Measurements from ENCODE around the gene PTPA.

PTPA gene

DNA sequence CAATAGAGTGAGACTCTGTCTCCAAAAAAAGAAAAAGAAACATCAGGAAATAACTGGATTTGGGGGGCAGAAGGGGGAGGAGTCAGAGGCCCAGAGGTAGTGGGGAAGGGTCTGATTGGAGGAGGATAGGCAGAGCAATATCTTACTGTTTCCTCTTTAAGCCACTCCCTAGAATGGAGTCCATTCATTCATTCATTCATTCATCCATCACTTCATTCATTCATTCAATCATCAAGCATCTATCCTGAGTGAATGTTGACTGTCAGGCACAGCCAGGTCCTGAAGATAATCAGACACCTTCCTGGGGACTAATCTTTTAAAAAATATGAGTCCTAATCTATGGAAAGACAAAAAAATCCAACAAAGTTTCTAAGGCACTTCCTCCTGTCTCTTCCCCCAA, 54.0 kb downstream of the PTPA start:
- H3K36me3 ChIP-seq (ENCODE audit: control insufficient read depth in 1 of 2, insufficient read depth in 2 of 2, low read length in 2 of 2): no peaks in the 10 kb centered on the region
- H3K27ac ChIP-seq (ENCODE audit: low read depth, low read length): no peak overlapping the region
- peaks cover 15 to 26% of the 10 kb centered on the region in 2 donors for H3K4me1 ChIP-seq (ENCODE audit: control insufficient read depth in 1 of 2, insufficient read depth in 2 of 2, low read length in 2 of 2)
- H3K9ac ChIP-seq (ENCODE audit: low read depth in 1 of 2, low read length in 2 of 2): no peak overlapping the region
- H3K4me3 ChIP-seq (ENCODE audit: low read depth in 1 of 2, low read length in 2 of 2): no peak overlapping the region
- no peaks in the 10 kb centered on the region for H3K9me3 ChIP-seq (ENCODE audit: control insufficient read depth in 1 of 2, low read length in 2 of 2)
- no peaks in the 10 kb centered on the region for H3K27me3 ChIP-seq (ENCODE audit: control insufficient read depth in 1 of 2, insufficient read depth in 2 of 2, low read length in 2 of 2)

DNA sequence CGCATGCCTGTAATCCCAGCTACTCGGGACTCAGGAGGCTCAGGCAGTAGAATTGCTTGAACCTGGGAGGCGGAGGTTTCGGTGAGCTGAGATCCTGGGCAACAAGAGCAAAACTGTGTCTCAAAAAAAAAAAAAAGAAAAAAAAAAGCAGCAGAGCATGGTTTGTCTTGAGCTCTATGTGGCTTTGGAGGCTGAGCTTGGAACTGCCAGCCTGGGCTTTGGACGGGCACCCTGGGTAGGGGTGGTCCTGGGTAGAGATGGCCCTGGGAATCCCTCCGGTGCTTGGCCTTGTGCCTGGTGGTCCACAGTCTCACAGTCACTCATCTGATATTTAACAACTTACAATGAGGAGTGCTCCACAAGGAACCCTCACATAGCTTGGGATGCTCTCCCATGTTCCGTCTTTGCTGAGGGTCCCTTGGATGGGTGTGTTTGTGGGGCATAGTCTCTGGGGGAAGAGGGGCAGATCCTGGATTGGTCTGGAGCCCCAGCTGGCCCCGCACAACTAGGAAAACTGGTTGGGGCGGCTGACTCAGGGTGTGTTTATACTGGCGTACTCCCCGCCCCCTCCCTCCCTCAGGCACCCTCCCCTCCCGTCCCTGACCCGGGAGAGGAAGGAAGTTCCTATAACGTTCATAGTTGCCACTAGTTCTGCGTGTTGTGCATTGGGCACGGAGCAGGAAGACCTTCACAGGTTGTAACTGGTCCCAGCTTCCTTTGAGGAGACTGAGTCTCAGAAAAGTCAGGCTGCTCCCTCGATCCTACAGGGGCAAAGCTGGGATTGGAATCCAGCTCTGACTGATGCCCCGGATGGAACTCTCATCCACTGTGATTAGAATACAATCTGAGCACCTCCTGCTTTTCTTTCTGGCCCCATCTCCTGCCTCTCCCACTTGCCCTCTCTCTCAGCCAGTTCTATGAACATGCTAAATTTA, 55.7 kb downstream of the PTPA start:
- H3K9ac ChIP-seq (ENCODE audit: low read depth in 1 of 2, low read length in 2 of 2): peak overlapping the region; percentile 18 to 74
- peaks cover 15 to 26% of the 10 kb centered on the region in 2 donors for H3K4me1 ChIP-seq (ENCODE audit: control insufficient read depth in 1 of 2, insufficient read depth in 2 of 2, low read length in 2 of 2)
- no peaks in the 10 kb centered on the region for H3K9me3 ChIP-seq (ENCODE audit: control insufficient read depth in 1 of 2, low read length in 2 of 2)
- no peaks in the 10 kb centered on the region for H3K27me3 ChIP-seq (ENCODE audit: control insufficient read depth in 1 of 2, insufficient read depth in 2 of 2, low read length in 2 of 2)
- H3K4me3 ChIP-seq (ENCODE audit: low read depth in 1 of 2, low read length in 2 of 2): peak overlapping the region; percentile 51 to 52
- peak overlapping the region; percentile 73 for H3K27ac ChIP-seq (ENCODE audit: low read depth, low read length)
- no peaks in the 10 kb centered on the region for H3K36me3 ChIP-seq (ENCODE audit: control insufficient read depth in 1 of 2, insufficient read depth in 2 of 2, low read length in 2 of 2)

DNA sequence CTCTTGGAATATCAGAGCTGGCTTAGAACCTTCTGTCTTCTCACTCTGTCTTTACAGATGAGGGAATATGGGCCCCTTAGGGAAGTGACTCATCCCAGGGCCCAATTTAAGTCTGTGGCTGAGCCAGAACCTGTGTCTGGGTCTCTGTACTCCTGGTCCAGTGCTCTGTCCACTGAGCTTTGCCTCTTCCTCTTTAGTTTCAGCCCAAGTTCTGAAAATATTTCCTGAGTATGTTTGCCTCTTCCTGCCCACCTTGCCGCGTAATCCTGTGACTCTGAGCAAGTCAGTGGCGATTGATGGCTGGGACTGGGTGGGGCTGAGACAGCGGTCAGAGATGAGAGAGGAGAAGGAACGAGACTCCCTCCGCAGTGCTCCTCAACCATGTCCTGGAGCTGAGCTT, 59.0 kb downstream of the PTPA start:
- Histone ChIP-seq H3K4me1 (ENCODE audit: control insufficient read depth in 1 of 2, insufficient read depth in 2 of 2, low read length in 2 of 2) (peaks cover 20 to 22% of the 10 kb centered on the region in 2 donors), H3K27ac (ENCODE audit: low read depth, low read length) (no peak overlapping the region)

DNA sequence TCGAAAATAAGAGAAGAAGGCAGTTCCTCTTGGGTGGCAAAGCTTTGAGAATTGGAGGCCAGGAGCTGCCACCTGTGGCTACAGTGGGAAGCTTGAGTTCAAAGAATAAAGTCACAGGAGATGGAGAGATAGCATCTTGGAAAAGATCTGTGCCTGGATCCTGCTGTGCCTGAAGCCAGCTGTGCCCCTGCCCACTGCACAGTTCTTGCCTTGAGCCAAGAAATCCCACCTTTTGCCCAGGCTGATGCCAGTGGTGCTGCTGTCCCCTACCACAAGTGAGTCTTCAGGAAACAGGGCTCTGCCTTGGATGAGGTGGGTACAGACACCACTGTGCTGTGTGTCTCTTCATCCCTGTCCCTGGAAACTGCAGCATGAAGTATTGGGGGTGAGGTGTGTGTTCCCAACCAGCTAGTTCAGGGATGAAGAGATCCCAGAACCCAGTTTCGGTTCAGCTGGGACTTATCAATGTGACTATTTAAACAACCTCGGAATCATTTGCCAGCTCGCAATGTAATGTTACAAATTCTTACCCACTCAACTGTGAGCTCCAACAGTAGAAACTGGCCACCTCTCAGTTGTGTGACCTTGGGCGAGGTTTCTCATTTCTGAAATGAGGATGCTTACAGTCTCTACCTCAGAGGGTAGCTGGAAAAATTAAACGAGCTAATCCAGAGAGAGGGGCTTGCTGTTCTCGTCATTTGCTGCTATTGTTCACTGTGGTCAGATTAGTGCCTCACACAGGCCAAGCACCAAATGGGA, 61.0 kb downstream of the PTPA start:
- H3K36me3 ChIP-seq (ENCODE audit: control insufficient read depth in 1 of 2, insufficient read depth in 2 of 2, low read length in 2 of 2): no peaks in the 10 kb centered on the region
- no peak overlapping the region for H3K9ac ChIP-seq (ENCODE audit: low read depth in 1 of 2, low read length in 2 of 2)
- H3K9me3 ChIP-seq (ENCODE audit: control insufficient read depth in 1 of 2, low read length in 2 of 2): no peaks in the 10 kb centered on the region
- H3K27me3 ChIP-seq (ENCODE audit: control insufficient read depth in 1 of 2, insufficient read depth in 2 of 2, low read length in 2 of 2): peaks cover 9 to 15% of the 10 kb centered on the region in 2 donors
- H3K27ac ChIP-seq (ENCODE audit: low read depth, low read length): no peak overlapping the region
- no peak overlapping the region for H3K4me3 ChIP-seq (ENCODE audit: low read depth in 1 of 2, low read length in 2 of 2)
- peaks cover 15 to 18% of the 10 kb centered on the region in 2 donors for H3K4me1 ChIP-seq (ENCODE audit: control insufficient read depth in 1 of 2, insufficient read depth in 2 of 2, low read length in 2 of 2)

More for the DNA sequence above, 59.0 kb downstream of the PTPA start:
- no peak overlapping the region for H3K4me3 ChIP-seq (ENCODE audit: low read depth in 1 of 2, low read length in 2 of 2)
- no peak overlapping the region for H3K9ac ChIP-seq (ENCODE audit: low read depth in 1 of 2, low read length in 2 of 2)
- H3K36me3 ChIP-seq (ENCODE audit: control insufficient read depth in 1 of 2, insufficient read depth in 2 of 2, low read length in 2 of 2): no peaks in the 10 kb centered on the region
- no peaks in the 10 kb centered on the region for H3K9me3 ChIP-seq (ENCODE audit: control insufficient read depth in 1 of 2, low read length in 2 of 2)
- H3K27me3 ChIP-seq (ENCODE audit: control insufficient read depth in 1 of 2, insufficient read depth in 2 of 2, low read length in 2 of 2): peaks cover 9 to 15% of the 10 kb centered on the region in 2 donors

DNA sequence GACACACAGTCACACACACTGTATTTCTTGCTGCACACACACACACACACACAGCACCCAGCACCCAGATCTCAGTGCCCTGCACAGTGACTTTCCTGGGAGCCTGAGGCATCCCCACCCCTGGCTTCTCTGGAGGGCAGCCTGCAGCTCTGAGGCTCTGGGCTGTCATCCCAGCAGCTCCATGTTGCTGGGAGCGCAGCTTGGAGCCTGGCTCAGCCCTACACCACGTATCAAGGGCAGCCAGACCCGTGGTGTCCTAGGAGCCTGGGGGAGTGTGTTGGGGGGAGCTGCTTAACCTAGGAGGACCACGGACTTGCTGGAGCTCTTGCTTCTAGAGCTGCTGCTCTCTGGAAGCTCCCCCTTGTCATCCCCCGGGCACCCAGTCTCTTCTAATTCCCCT, 61.6 kb downstream of the PTPA start:
- H3K27me3 ChIP-seq (ENCODE audit: control insufficient read depth in 1 of 2, insufficient read depth in 2 of 2, low read length in 2 of 2): peaks cover 9 to 15% of the 10 kb centered on the region in 2 donors
- H3K36me3 ChIP-seq (ENCODE audit: control insufficient read depth in 1 of 2, insufficient read depth in 2 of 2, low read length in 2 of 2): no peaks in the 10 kb centered on the region
- H3K4me3 ChIP-seq (ENCODE audit: low read depth in 1 of 2, low read length in 2 of 2): no peak overlapping the region
- H3K27ac ChIP-seq (ENCODE audit: low read depth, low read length): no peak overlapping the region
- no peaks in the 10 kb centered on the region for H3K9me3 ChIP-seq (ENCODE audit: control insufficient read depth in 1 of 2, low read length in 2 of 2)
- H3K9ac ChIP-seq (ENCODE audit: low read depth in 1 of 2, low read length in 2 of 2): no peak overlapping the region
- H3K4me1 ChIP-seq (ENCODE audit: control insufficient read depth in 1 of 2, insufficient read depth in 2 of 2, low read length in 2 of 2): peaks cover 11 to 14% of the 10 kb centered on the region in 2 donors

DNA sequence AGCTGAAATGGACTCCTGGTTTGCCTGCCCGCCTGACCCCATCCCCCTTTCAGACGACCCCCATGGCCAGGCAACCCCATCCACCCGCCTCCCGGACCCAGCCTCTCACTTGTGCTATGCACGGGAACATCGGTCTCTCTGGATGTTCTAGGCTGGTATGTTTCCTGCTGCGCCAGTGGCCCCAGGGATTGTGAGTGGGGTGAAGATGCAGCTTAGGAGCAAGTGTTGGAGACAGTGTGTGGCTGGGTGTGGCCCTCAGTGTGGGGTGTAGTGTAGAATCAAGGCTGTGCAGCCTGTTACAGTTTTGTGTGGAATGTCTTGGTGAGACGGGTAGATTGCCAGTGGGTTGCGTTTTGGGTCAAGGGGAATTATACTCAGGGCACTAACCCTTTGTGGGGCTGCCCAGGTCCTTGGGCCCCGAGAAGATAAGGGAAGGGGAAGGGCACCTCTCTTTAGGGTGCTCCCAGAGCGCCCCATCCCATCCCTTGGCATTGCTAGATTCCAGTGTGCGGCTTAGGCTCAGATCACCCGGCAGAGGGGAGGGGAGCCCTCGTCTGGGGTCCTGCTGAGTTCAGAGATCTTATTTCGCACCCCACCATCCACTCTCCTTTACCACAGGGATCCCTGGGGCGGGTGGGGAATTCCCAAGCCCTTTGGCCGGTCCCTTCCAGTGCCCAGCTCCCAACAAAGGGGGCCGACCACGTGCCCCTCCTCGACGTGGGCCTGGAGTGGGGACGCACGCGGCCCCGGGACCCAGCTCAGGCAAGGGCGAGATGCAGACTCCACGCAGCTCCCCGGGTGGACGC, 62.3 kb downstream of the PTPA start:
- peaks cover 7 to 14% of the 10 kb centered on the region in 2 donors for H3K4me1 ChIP-seq (ENCODE audit: control insufficient read depth in 1 of 2, insufficient read depth in 2 of 2, low read length in 2 of 2)

DNA sequence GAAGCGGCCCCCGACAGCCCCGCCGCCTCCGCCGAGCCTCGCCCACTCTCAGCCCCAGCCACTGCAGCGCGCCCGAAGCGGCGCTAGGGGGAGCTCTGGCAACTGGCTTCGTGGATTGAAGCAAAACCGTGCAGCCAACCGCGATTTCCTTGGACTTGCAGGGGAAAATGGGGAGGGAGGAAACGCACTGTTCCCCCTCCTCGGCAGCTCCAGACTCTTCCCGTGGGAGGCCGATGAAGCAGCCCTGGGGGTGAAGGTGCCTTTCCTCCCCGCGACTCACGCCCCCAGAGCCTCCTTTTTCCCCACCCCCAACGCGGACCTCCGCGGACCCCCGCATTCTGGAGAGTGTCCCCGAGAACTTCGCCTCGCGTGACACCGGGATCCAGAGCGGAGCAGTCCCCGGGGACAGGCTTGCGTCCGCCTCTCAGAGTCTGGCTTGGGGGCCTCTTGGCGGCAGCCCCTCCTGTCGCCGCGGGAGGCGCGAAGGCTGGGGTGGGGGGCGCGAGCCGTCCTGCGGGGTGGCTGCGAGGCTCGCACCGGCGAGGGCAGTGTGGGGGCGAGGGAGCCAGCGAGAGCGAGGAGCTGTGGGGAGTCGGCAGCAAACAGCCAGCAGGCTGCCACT, 63.0 kb downstream of the PTPA start:
- Histone ChIP-seq H3K4me3 (ENCODE audit: low read depth in 1 of 2, low read length in 2 of 2) (peak overlapping the region; percentile 75 to 81), H3K27ac (ENCODE audit: low read depth, low read length) (peak overlapping the region; percentile 92), H3K27me3 (ENCODE audit: control insufficient read depth in 1 of 2, insufficient read depth in 2 of 2, low read length in 2 of 2) (peaks cover 9 to 15% of the 10 kb centered on the region in 2 donors), H3K4me1 (ENCODE audit: control insufficient read depth in 1 of 2, insufficient read depth in 2 of 2, low read length in 2 of 2) (peaks cover 14 to 21% of the 10 kb centered on the region in 2 donors), H3K9me3 (ENCODE audit: control insufficient read depth in 1 of 2, low read length in 2 of 2) (no peaks in the 10 kb centered on the region), H3K36me3 (ENCODE audit: control insufficient read depth in 1 of 2, insufficient read depth in 2 of 2, low read length in 2 of 2) (no peaks in the 10 kb centered on the region), H3K9ac (ENCODE audit: low read depth in 1 of 2, low read length in 2 of 2) (peak overlapping the region; percentile 86 to 87)

More for the DNA sequence above, 62.3 kb downstream of the PTPA start:
- Histone ChIP-seq H3K36me3 (ENCODE audit: control insufficient read depth in 1 of 2, insufficient read depth in 2 of 2, low read length in 2 of 2) (no peaks in the 10 kb centered on the region), H3K4me3 (ENCODE audit: low read depth in 1 of 2, low read length in 2 of 2) (peak overlapping the region; percentile 75 to 81), H3K27me3 (ENCODE audit: control insufficient read depth in 1 of 2, insufficient read depth in 2 of 2, low read length in 2 of 2) (peaks cover 9 to 15% of the 10 kb centered on the region in 2 donors), H3K9me3 (ENCODE audit: control insufficient read depth in 1 of 2, low read length in 2 of 2) (no peaks in the 10 kb centered on the region), H3K27ac (ENCODE audit: low read depth, low read length) (peak overlapping the region; percentile 92), H3K9ac (ENCODE audit: low read depth in 1 of 2, low read length in 2 of 2) (peak overlapping the region; percentile 86 to 87)

DNA sequence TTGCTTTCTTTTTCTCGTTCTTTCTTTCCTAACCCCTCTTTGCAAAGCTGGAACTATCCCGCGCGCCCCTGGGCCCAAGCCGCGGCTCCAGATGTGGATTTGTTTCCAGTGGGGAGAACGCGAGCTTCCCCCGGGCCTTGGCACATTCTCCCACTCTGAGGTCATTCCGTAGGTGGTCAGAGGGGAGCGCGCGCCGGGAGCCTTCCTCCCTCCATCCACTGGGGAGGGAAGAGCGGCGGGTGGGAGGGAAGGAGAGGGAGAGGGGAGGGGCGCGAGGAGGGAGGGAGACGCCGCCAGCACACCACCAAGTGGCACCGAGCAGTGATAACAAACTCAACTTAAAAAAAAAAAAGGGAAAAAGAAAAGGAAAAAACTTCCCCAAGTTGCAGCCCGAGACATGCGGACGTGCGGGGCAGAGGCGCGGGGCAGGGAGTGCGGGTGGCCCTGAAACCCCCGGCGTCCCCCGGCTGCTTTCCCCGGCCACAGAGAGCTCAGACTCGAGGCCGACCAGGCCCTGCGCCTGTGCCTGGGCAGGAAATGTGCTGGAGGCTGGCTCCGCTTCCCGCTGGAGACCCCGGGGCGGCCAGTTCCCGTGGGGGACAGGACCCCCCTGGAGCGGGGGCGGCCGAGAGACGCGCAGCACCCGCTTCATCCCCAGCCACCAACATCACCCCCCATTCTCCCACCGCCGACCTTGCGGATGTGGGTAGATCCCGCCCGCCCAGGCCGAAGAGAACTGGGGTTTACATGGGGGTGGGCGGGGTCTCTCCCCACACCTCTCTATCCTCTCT, 63.7 kb downstream of the PTPA start:
- peak overlapping the region; percentile 75 to 81 for H3K4me3 ChIP-seq (ENCODE audit: low read depth in 1 of 2, low read length in 2 of 2)
- peak overlapping the region; percentile 86 to 87 for H3K9ac ChIP-seq (ENCODE audit: low read depth in 1 of 2, low read length in 2 of 2)
- no peaks in the 10 kb centered on the region for H3K9me3 ChIP-seq (ENCODE audit: control insufficient read depth in 1 of 2, low read length in 2 of 2)
- no peaks in the 10 kb centered on the region for H3K36me3 ChIP-seq (ENCODE audit: control insufficient read depth in 1 of 2, insufficient read depth in 2 of 2, low read length in 2 of 2)
- peak overlapping the region; percentile 92 for H3K27ac ChIP-seq (ENCODE audit: low read depth, low read length)
- H3K27me3 ChIP-seq (ENCODE audit: control insufficient read depth in 1 of 2, insufficient read depth in 2 of 2, low read length in 2 of 2): peaks cover 9 to 15% of the 10 kb centered on the region in 2 donors
- peaks cover 21 to 28% of the 10 kb centered on the region in 2 donors for H3K4me1 ChIP-seq (ENCODE audit: control insufficient read depth in 1 of 2, insufficient read depth in 2 of 2, low read length in 2 of 2)

DNA sequence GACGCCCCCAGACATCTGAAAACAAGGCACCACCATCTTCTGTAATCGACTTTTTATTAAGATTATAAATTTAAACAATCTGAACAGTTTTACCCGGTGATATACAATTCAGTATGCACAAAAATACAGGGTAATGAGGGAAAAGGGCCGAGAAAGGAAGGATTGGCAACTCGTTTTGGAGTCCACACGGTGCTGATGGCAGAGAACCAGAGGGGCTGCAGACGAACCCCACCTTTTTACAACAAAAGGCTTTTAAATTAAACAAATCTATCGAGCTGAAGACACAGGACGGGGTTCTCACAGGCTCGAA, 64.3 kb downstream of the PTPA start:
- Histone ChIP-seq H3K9ac (ENCODE audit: low read depth in 1 of 2, low read length in 2 of 2) (peak overlapping the region; percentile 86 to 87), H3K27me3 (ENCODE audit: control insufficient read depth in 1 of 2, insufficient read depth in 2 of 2, low read length in 2 of 2) (peaks cover 9 to 15% of the 10 kb centered on the region in 2 donors), H3K36me3 (ENCODE audit: control insufficient read depth in 1 of 2, insufficient read depth in 2 of 2, low read length in 2 of 2) (no peaks in the 10 kb centered on the region)

More for the DNA sequence above, 64.3 kb downstream of the PTPA start:
- no peaks in the 10 kb centered on the region for H3K9me3 ChIP-seq (ENCODE audit: control insufficient read depth in 1 of 2, low read length in 2 of 2)
- H3K27ac ChIP-seq (ENCODE audit: low read depth, low read length): peak overlapping the region; percentile 92
- peaks cover 22 to 32% of the 10 kb centered on the region in 2 donors for H3K4me1 ChIP-seq (ENCODE audit: control insufficient read depth in 1 of 2, insufficient read depth in 2 of 2, low read length in 2 of 2)
- H3K4me3 ChIP-seq (ENCODE audit: low read depth in 1 of 2, low read length in 2 of 2): peak overlapping the region; percentile 75 to 81

All from duodenal mucosa (tissue), 2 donors.